DND-41 (cell line): ENCODE measurements around the gene PTPRK.

Source experiments
- ATAC-seq: fragments of 200-7000 bp; cut with Tn5 transposase; 3 replicates; pipeline ENCODE4 v1.9.1; 2021; ENCODE audit warnings: low read depth; ENCODE audit not compliant: insufficient read depth
- DNase-seq: peaks from one replicate; pipeline ENCODE4 v3.0.0-alpha.2; 2020
- H2AFZ ChIP-seq: 2 replicates; pipeline ENCODE4 v1.6.0; 2012; ENCODE audit warnings: low read depth, low read length
- H3K27ac ChIP-seq: 2 replicates; pipeline ENCODE4 v1.5.1; 2012; ENCODE audit warnings: low read length, inconsistent platforms
- H3K27me3 ChIP-seq: fragments of 200-600 bp; sonication (generic); 2 replicates; pipeline ENCODE4 v1.6.0; 2012; ENCODE audit warnings: low read length, mild to moderate bottlenecking, inconsistent platforms; ENCODE audit not compliant: insufficient read depth, poor library complexity
- H3K36me3 ChIP-seq: 2 replicates; pipeline ENCODE4 v1.5.1; 2012; ENCODE audit warnings: low read length, inconsistent platforms; ENCODE audit not compliant: insufficient read depth
- H3K4me1 ChIP-seq: 2 replicates; pipeline ENCODE4 v1.5.1; 2012; ENCODE audit warnings: mild to moderate bottlenecking, low read length; ENCODE audit not compliant: insufficient read depth
- H3K4me2 ChIP-seq: 2 replicates; pipeline ENCODE4 v1.6.0; 2012; ENCODE audit warnings: mild to moderate bottlenecking, moderate library complexity, low read length, inconsistent platforms; ENCODE audit not compliant: insufficient read depth
- H3K4me3 ChIP-seq, 2 experiments: fragments of 200-600 bp in 1 of 2; shearing (Covaris generic) in 1 of 2; 2 replicates each; pipeline ENCODE4 v1.5.1; 2012 to 2016; ENCODE audit warnings: inconsistent platforms in 2 of 2, low read length in 2 of 2, mild to moderate bottlenecking in 2 of 2, low read depth in 1 of 2, moderate library complexity in 1 of 2
- H3K79me2 ChIP-seq: 2 replicates; pipeline ENCODE4 v1.6.0; 2012; ENCODE audit warnings: low read length, inconsistent platforms; ENCODE audit not compliant: insufficient read depth
- H3K9ac ChIP-seq: 2 replicates; pipeline ENCODE4 v1.6.0; 2012; ENCODE audit warnings: low read depth, mild to moderate bottlenecking, inconsistent platforms, low read length, moderate library complexity
- H3K9me3 ChIP-seq: 2 replicates; pipeline ENCODE4 v1.5.1; 2012; ENCODE audit warnings: low read length, moderate library complexity, mild to moderate bottlenecking, inconsistent platforms; ENCODE audit not compliant: insufficient read depth, severe bottlenecking
- H4K20me1 ChIP-seq: 2 replicates; pipeline ENCODE4 v1.6.0; 2012; ENCODE audit warnings: low read length; ENCODE audit not compliant: insufficient read depth
- CTCF ChIP-seq: IDR thresholded peaks from 2 replicates; pipeline ENCODE4 v1.5.1; 2012; ENCODE audit warnings: borderline replicate concordance, low read length, moderate library complexity, mild to moderate bottlenecking; ENCODE audit not compliant: poor library complexity, severe bottlenecking; ENCODE audit errors: extremely low read depth
- EZH2 ChIP-seq: IDR thresholded peaks from 3 replicates; pipeline ENCODE4 v1.6.1; 2012; ENCODE audit warnings: borderline replicate concordance, low read depth, mild to moderate bottlenecking, moderate library complexity, low read length, inconsistent platforms; ENCODE audit not compliant: severe bottlenecking

Gene PTPRK

DNA sequence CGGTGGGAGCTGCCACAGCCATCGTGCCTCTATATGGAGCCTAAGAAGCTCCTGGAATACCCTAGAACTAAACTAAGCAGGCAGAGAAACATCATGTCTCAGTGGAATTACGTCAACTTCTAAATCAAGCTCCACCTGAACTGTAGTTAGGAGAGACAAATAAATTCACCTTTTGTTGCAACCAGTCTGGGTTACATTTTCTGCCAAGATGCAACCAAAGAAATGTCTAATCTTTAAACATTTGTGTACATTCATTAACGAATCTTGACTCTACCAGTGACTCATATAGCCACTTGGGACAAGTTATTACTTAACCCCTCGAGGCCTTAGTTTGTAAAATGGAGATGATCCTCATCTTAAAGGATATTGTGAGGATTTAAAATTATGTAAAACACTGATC lies 8.9 kb downstream of the PTPRK start:
- Histone ChIP-seq H3K4me1 (no peaks in the 10 kb centered on the region), H2AFZ (no peak overlapping the region), H3K36me3 (no peaks in the 10 kb centered on the region), H3K79me2 (no peaks in the 10 kb centered on the region), H3K4me3 (no peak overlapping the region), H3K9me3 (no peaks in the 10 kb centered on the region), H4K20me1 (no peaks in the 10 kb centered on the region), H3K4me2 (no peak overlapping the region), H3K9ac (no peak overlapping the region), H3K27me3 (peaks cover 6% of the 10 kb centered on the region), H3K27ac (no peak overlapping the region)
- ATAC-seq: no peak
- DNase-seq: no peak
- TF ChIP-seq EZH2: no peak
- no peak for TF ChIP-seq CTCF

GRCh38 chr6:128509709-128510108 lies 10.7 kb downstream of the PTPRK start:
- Histone ChIP-seq H4K20me1 (no peaks in the 10 kb centered on the region), H3K4me2 (no peak overlapping the region), H2AFZ (no peak overlapping the region), H3K79me2 (no peaks in the 10 kb centered on the region), H3K36me3 (no peaks in the 10 kb centered on the region), H3K4me3 (no peak overlapping the region), H3K27ac (no peak overlapping the region), H3K9ac (no peak overlapping the region), H3K4me1 (no peaks in the 10 kb centered on the region), H3K9me3 (no peaks in the 10 kb centered on the region), H3K27me3 (peaks cover 6% of the 10 kb centered on the region)
- DNase-seq: no peak
- TF ChIP-seq CTCF: no peak
- TF ChIP-seq EZH2: no peak
- no peak for ATAC-seq

DNA sequence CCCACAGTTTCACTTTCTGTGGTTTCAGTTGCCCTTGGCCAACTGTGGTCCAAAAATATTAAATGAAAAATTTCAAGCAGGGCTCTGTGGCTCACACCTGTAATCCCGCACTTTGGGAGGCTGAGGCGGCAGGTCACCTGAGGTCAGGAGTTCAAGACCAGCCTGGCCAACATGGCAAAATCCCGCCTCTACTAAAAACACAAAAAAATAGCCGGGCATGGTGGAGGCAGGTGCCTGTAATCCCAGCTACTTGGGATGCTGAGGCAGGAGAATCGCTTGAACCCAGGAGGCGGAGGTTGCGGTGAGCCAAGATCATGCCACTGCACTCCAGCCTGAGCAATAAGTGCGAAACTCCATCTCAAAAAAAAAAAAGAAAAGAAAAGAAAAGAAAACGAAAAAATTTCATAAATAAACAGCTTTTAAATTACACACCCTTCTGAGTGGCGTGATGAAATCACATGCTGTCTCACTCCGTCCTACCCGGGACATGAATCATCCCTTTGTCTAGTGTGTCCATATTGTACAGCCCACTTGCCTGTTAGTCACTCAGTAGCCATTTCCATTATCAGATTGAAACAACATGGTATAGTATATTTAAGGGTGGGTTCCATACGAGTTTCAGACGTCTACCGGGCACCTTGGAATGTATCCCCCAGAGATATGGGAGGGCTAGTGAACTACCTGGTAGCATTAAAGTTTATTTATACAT lies 11.7 kb downstream of the PTPRK start:
- no peak overlapping the region for H3K27ac ChIP-seq
- DNase-seq (no peak), ATAC-seq (no peak)
- no peak overlapping the region for H3K4me3 ChIP-seq
- H3K9ac ChIP-seq: no peak overlapping the region
- TF ChIP-seq EZH2 (no peak), CTCF (no peak)
- no peaks in the 10 kb centered on the region for H3K36me3 ChIP-seq
- no peak overlapping the region for H2AFZ ChIP-seq
- no peaks in the 10 kb centered on the region for H3K4me1 ChIP-seq
- no peaks in the 10 kb centered on the region for H3K9me3 ChIP-seq
- no peaks in the 10 kb centered on the region for H4K20me1 ChIP-seq
- H3K79me2 ChIP-seq: no peaks in the 10 kb centered on the region
- H3K27me3 ChIP-seq: peaks cover 6% of the 10 kb centered on the region
- H3K4me2 ChIP-seq: no peak overlapping the region
